CD4-positive, alpha-beta T cell treated with Interleukin-10 for 1 hour (primary cell): ENCODE measurements around the gene CDH26.

Source experiments
- DNase-seq: peaks from one replicate; pipeline ENCODE4 v3.0.0-alpha.2; 2020

CDH26 gene

GRCh38 chr20:59987135-59987534, 28.9 kb downstream of the CDH26 start:
- DNase-seq = no peak

- no peak for DNase-seq
Measured at GRCh38 chr20:59988141-59988540, 29.9 kb downstream of the CDH26 start.

- DNase-seq = no peak
Measured at GRCh38 chr20:59992526-59993084, 34.4 kb downstream of the CDH26 start.

GRCh38 chr20:59993736-59994430, 35.7 kb downstream of the CDH26 start:
- DNase-seq = no peak

- DNase-seq = no peak
Measured at GRCh38 chr20:59994697-59995122, 36.5 kb downstream of the CDH26 start.

- no peak for DNase-seq
Measured at GRCh38 chr20:59996108-59996507, 37.9 kb downstream of the CDH26 start.

GRCh38 chr20:59997896-59998295, 39.7 kb downstream of the CDH26 start:
- no peak for DNase-seq

- no peak for DNase-seq
Measured at GRCh38 chr20:59999502-59999901, 41.3 kb downstream of the CDH26 start.

- DNase-seq = no peak
Measured at GRCh38 chr20:60000271-60001042, 42.2 kb downstream of the CDH26 start.

GRCh38 chr20:60001108-60001507, 42.9 kb downstream of the CDH26 start:
- DNase-seq = no peak

GRCh38 chr20:60003776-60004175, 45.6 kb downstream of the CDH26 start:
- DNase-seq = no peak

GRCh38 chr20:60006261-60006660, 48.0 kb downstream of the CDH26 start:
- no peak for DNase-seq

- DNase-seq = no peak
Measured at GRCh38 chr20:60007464-60007863, 49.2 kb downstream of the CDH26 start.

- peak; percentile 11 for DNase-seq
Measured at GRCh38 chr20:60008130-60008808, 50.0 kb downstream of the CDH26 start.

- DNase-seq = no peak
Measured at GRCh38 chr20:60009318-60009717, 51.1 kb downstream of the CDH26 start.

GRCh38 chr20:60009826-60010616, 51.8 kb downstream of the CDH26 start:
- no peak for DNase-seq

- DNase-seq = no peak
Measured at GRCh38 chr20:60010689-60011458, 52.7 kb downstream of the CDH26 start.

GRCh38 chr20:60011512-60012507, 53.6 kb downstream of the CDH26 start:
- peak; percentile 3 for DNase-seq

GRCh38 chr20:60013296-60014139, 55.3 kb downstream of the CDH26 start:
- DNase-seq = no peak

GRCh38 chr20:60016406-60016805, 58.2 kb downstream of the CDH26 start:
- no peak for DNase-seq
